ENCODE data around the gene PLEKHH2. TPM values are rescaled to one million over a fixed set of nuclear protein-coding genes. Genes with fewer than 3 reads are reported as not detected.

The PLEKHH2 gene
- total RNA-seq, 1 experiment from 2014 or later: 3.1 TPM

- H4K91ac ChIP-seq (ENCODE audit: insufficient read length, low read depth, low read length): no peak overlapping the region
- no peak overlapping the region for H3K4me2 ChIP-seq (ENCODE audit: insufficient read depth, insufficient read length, low read length)
- no peaks in the 10 kb centered on the region for H3K4me1 ChIP-seq (ENCODE audit: insufficient read depth, low read length)
- no peak overlapping the region for H2AK5ac ChIP-seq (ENCODE audit: insufficient read length, low read length)
- H3K9ac ChIP-seq (ENCODE audit: extremely low read depth, insufficient read length, low read length): no peak overlapping the region
- Mint-ChIP-seq H3K9me3 (no peaks in the 10 kb centered on the region), H3K27me3 (ENCODE audit: low read depth) (no peaks in the 10 kb centered on the region), H3K27ac (no peak overlapping the region), H3K4me1 (no peaks in the 10 kb centered on the region), H3K4me3 (no peak overlapping the region), H3K36me3 (ENCODE audit: insufficient read depth in 1 of 3, low read depth in 3 of 3) (no peaks in the 10 kb centered on the region)
- H3K23ac ChIP-seq (ENCODE audit: insufficient read length, low read depth, low read length): no peak overlapping the region
- H2BK5ac ChIP-seq (ENCODE audit: insufficient read length, low read length): no peak overlapping the region
- H2BK15ac ChIP-seq (ENCODE audit: low read depth, low read length): no peak overlapping the region
- H2BK20ac ChIP-seq (ENCODE audit: low read depth, low read length, poor library complexity, severe bottlenecking): no peak overlapping the region
- no peak overlapping the region for H3T11ph ChIP-seq (ENCODE audit: low read length)
- H3K27me3 ChIP-seq (ENCODE audit: insufficient read depth, low read length): no peaks in the 10 kb centered on the region
- no peak overlapping the region for H3K27ac ChIP-seq (ENCODE audit: insufficient read length, low read depth, low read length)
- no peak for DNase-seq
- H4K20me1 ChIP-seq (ENCODE audit: control insufficient read depth, insufficient read depth, insufficient read length): no peaks in the 10 kb centered on the region
- H3K14ac ChIP-seq (ENCODE audit: insufficient read depth, low read length): no peak overlapping the region
- no peaks in the 10 kb centered on the region for H3K9me3 ChIP-seq (ENCODE audit: control insufficient read depth, low read depth, low read length)
- H3K18ac ChIP-seq (ENCODE audit: insufficient read length, low read depth, low read length): no peak overlapping the region
- TF ChIP-seq CTCF (conservative IDR thresholded peaks at IDR 0.05): no peak
- no peak overlapping the region for H2BK120ac ChIP-seq (ENCODE audit: low read depth, low read length, poor library complexity, severe bottlenecking)
- no peak overlapping the region for H2AFZ ChIP-seq (ENCODE audit: low read length)
- no peak overlapping the region for H3K4ac ChIP-seq (ENCODE audit: low read depth, low read length)
- no peaks in the 10 kb centered on the region for H3K79me2 ChIP-seq (ENCODE audit: insufficient read depth, low read length)
- H4K5ac ChIP-seq (ENCODE audit: insufficient read length, low read depth, low read length): no peak overlapping the region
- no peaks in the 10 kb centered on the region for H3K79me1 ChIP-seq (ENCODE audit: insufficient read depth, low read depth, low read length, poor library complexity, severe bottlenecking)
- no peak overlapping the region for H3K56ac ChIP-seq (ENCODE audit: insufficient read length, low read depth, low read length)
- H3K23me2 ChIP-seq (ENCODE audit: insufficient read length, low read depth, low read length, poor library complexity, severe bottlenecking): no peaks in the 10 kb centered on the region
- H2BK12ac ChIP-seq (ENCODE audit: insufficient read length, low read depth, low read length): no peak overlapping the region
- H4K8ac ChIP-seq (replicated peaks; ENCODE audit: insufficient read length, low read depth, low read length): no peak overlapping the region
Measured at GRCh38 chr2:43787895-43788294, 150.8 kb downstream of the PLEKHH2 start.

All from H9 (cell line).